HUES64 (cell line): ENCODE results near the gene PARD6B.
"Not testable (repeated sequence)": the region's sequence is repeated elsewhere in the genome, so short reads cannot be mapped to it uniquely, and the experiment has no call there.

ENCODE experiments used
- H3K27ac ChIP-seq: 2 replicates; pipeline ENCODE4 v1.7.0; 2013; ENCODE audit warnings: low read depth, low read length, inconsistent platforms
- H3K27me3 ChIP-seq: 2 replicates; pipeline ENCODE4 v1.6.1; 2013; ENCODE audit warnings: mild to moderate bottlenecking, low read length; ENCODE audit not compliant: insufficient read depth
- H3K36me3 ChIP-seq: 2 replicates; pipeline ENCODE4 v1.6.1; 2013; ENCODE audit warnings: mild to moderate bottlenecking, low read length; ENCODE audit not compliant: insufficient read depth
- H3K4me1 ChIP-seq: 2 replicates; pipeline ENCODE4 v1.6.1; 2013; ENCODE audit warnings: mild to moderate bottlenecking, low read length, moderate library complexity; ENCODE audit not compliant: insufficient read depth
- H3K4me3 ChIP-seq: 2 replicates; pipeline ENCODE4 v1.5.1; 2013; ENCODE audit warnings: mild to moderate bottlenecking, low read length, moderate library complexity
- H3K9ac ChIP-seq: 2 replicates; pipeline ENCODE4 v1.6.1; 2013; ENCODE audit warnings: mild to moderate bottlenecking, low read depth, low read length
- H3K9me3 ChIP-seq: 2 replicates; pipeline ENCODE4 v1.6.1; 2013; ENCODE audit warnings: low read depth, low read length; ENCODE audit not compliant: insufficient read depth
- WGBS: fragments of 150-250, 120-280 bp; methylation state at CpG from one replicate; pipeline ENCODE4 v1.1.7; 2013; ENCODE audit warnings: missing lambda C conversion rate; 5-methylcytosine and 5-hydroxymethylcytosine counted together

Gene PARD6B

GRCh38 chr20:50704514-50704913, 26.9 kb upstream of the PARD6B start:
- Histone ChIP-seq H3K27me3 (no peaks in the 10 kb centered on the region), H3K4me3 (no peak overlapping the region), H3K9me3 (no peaks in the 10 kb centered on the region), H3K4me1 (peaks cover 6% of the 10 kb centered on the region), H3K27ac (no peak overlapping the region), H3K36me3 (no peaks in the 10 kb centered on the region), H3K9ac (no peak overlapping the region)
- WGBS: 75% methylated on average over 4 of the region's 4 CpGs

- H3K4me1 ChIP-seq: peaks cover 6% of the 10 kb centered on the region
- H3K9ac ChIP-seq: no peak overlapping the region
- H3K9me3 ChIP-seq: no peaks in the 10 kb centered on the region
- WGBS: 89% methylated on average over 1 of the region's 1 CpG
- no peaks in the 10 kb centered on the region for H3K36me3 ChIP-seq
- no peaks in the 10 kb centered on the region for H3K27me3 ChIP-seq
- H3K27ac ChIP-seq: no peak overlapping the region
- H3K4me3 ChIP-seq: no peak overlapping the region
These were observed 26.4 kb upstream of the PARD6B start for GRCh38 chr20:50704971-50705370.

GRCh38 chr20:50708845-50709635, 22.3 kb upstream of the PARD6B start:
- Histone ChIP-seq H3K9me3 (no peaks in the 10 kb centered on the region), H3K4me3 (no peak overlapping the region), H3K9ac (no peak overlapping the region), H3K4me1 (peaks cover 2% of the 10 kb centered on the region; the same call in 1 of the 2 replicates), H3K27ac (no peak overlapping the region), H3K27me3 (no peaks in the 10 kb centered on the region), H3K36me3 (no peaks in the 10 kb centered on the region)
- 97% methylated on average over 7 of the region's 8 CpGs for WGBS

- H3K27me3 ChIP-seq: no peaks in the 10 kb centered on the region
- no peak overlapping the region for H3K4me3 ChIP-seq
- no peak overlapping the region for H3K27ac ChIP-seq
- WGBS: 80% methylated on average over 5 of the region's 5 CpGs
- H3K9ac ChIP-seq: no peak overlapping the region
- H3K9me3 ChIP-seq: no peaks in the 10 kb centered on the region
- H3K4me1 ChIP-seq: peaks cover 2% of the 10 kb centered on the region; the same call in 1 of the 2 replicates
- H3K36me3 ChIP-seq: no peaks in the 10 kb centered on the region
These were observed 21.8 kb upstream of the PARD6B start for GRCh38 chr20:50709636-50709973.

- no peaks in the 10 kb centered on the region; the same call in 1 of the 2 replicates for H3K4me1 ChIP-seq
- H3K36me3 ChIP-seq: no peaks in the 10 kb centered on the region
- 87% methylated on average over 8 of the region's 9 CpGs for WGBS
- no peak overlapping the region for H3K27ac ChIP-seq
- no peak overlapping the region for H3K4me3 ChIP-seq
- H3K27me3 ChIP-seq: no peaks in the 10 kb centered on the region
- no peak overlapping the region for H3K9ac ChIP-seq
- no peaks in the 10 kb centered on the region for H3K9me3 ChIP-seq
These were observed 20.8 kb upstream of the PARD6B start for GRCh38 chr20:50710492-50711063.

GRCh38 chr20:50711113-50711825, 20.1 kb upstream of the PARD6B start:
- Histone ChIP-seq H3K36me3 (no peaks in the 10 kb centered on the region), H3K4me1 (no peaks in the 10 kb centered on the region; the same call in 1 of the 2 replicates), H3K4me3 (no peak overlapping the region), H3K27me3 (no peaks in the 10 kb centered on the region), H3K27ac (no peak overlapping the region), H3K9ac (no peak overlapping the region), H3K9me3 (no peaks in the 10 kb centered on the region)
- WGBS: 93% methylated on average over 13 of the region's 13 CpGs

- Histone ChIP-seq H3K9me3 (no peaks in the 10 kb centered on the region), H3K36me3 (no peaks in the 10 kb centered on the region), H3K9ac (no peak overlapping the region), H3K27me3 (no peaks in the 10 kb centered on the region), H3K27ac (no peak overlapping the region), H3K4me3 (no peak overlapping the region), H3K4me1 (peaks cover 2% of the 10 kb centered on the region)
- 92% methylated on average over 7 of the region's 7 CpGs for WGBS
These were observed 18.4 kb upstream of the PARD6B start for GRCh38 chr20:50712771-50713656.

GRCh38 chr20:50713657-50714101, 17.7 kb upstream of the PARD6B start:
- Histone ChIP-seq H3K27me3 (no peaks in the 10 kb centered on the region), H3K9me3 (no peaks in the 10 kb centered on the region), H3K4me3 (no peak overlapping the region), H3K9ac (no peak overlapping the region), H3K27ac (no peak overlapping the region), H3K36me3 (no peaks in the 10 kb centered on the region), H3K4me1 (peaks cover 8% of the 10 kb centered on the region)
- WGBS: 59% methylated on average over 7 of the region's 7 CpGs

- H3K4me3 ChIP-seq, H3K27ac ChIP-seq, H3K36me3 ChIP-seq, H3K4me1 ChIP-seq, H3K9ac ChIP-seq, H3K9me3 ChIP-seq, H3K27me3 ChIP-seq: not testable (repeated sequence)
- 98% methylated on average over 12 of the region's 12 CpGs for WGBS
These were observed 17.0 kb upstream of the PARD6B start for GRCh38 chr20:50714426-50714825.

- Histone ChIP-seq H3K27ac (no peak overlapping the region), H3K36me3 (no peaks in the 10 kb centered on the region), H3K4me1 (peaks cover 8% of the 10 kb centered on the region), H3K4me3 (no peak overlapping the region), H3K27me3 (no peaks in the 10 kb centered on the region), H3K9me3 (no peaks in the 10 kb centered on the region), H3K9ac (no peak overlapping the region)
- 84% methylated on average over 3 of the region's 3 CpGs for WGBS
These were observed 15.7 kb upstream of the PARD6B start for GRCh38 chr20:50715694-50716093.
